GM19043 (cell line): Measurements from ENCODE around the gene ARID3A.

ENCODE experiments used
- ATAC-seq: cut with Tn5 transposase; IDR thresholded peaks from one replicate; pipeline ENCODE4 v1.9.1; 2021; ENCODE audit warnings: low read depth; ENCODE audit not compliant: unreplicated experiment

The ARID3A gene

GRCh38 chr19:998064-998463 is 72.2 kb downstream of the ARID3A start:
- ATAC-seq: no peak

GRCh38 chr19:999379-999719 is 73.5 kb downstream of the ARID3A start:
- no peak for ATAC-seq

GRCh38 chr19:1000095-1000494 is 74.3 kb downstream of the ARID3A start, which contains the start of gene GRIN3B:
Gene GRIN3B, plus strand, starts transcription at chr19:1000419. Its CDS starts 19 bp downstream, at chr19:1000438.
- ATAC-seq: no peak

GRCh38 chr19:1000591-1001537 is 75.0 kb downstream of the ARID3A start:
- ATAC-seq: no peak

- ATAC-seq: no peak
Measured at GRCh38 chr19:1001538-1002166, 75.8 kb downstream of the ARID3A start.

- ATAC-seq: no peak
Measured at GRCh38 chr19:1002600-1002999, 76.8 kb downstream of the ARID3A start.

GRCh38 chr19:1003283-1003682 is 77.4 kb downstream of the ARID3A start:
- ATAC-seq: no peak

- ATAC-seq: no peak
Measured at GRCh38 chr19:1004204-1004802, 78.5 kb downstream of the ARID3A start.

- ATAC-seq: no peak
Measured at GRCh38 chr19:1004803-1005664, 79.2 kb downstream of the ARID3A start.

- ATAC-seq: no peak
Measured at GRCh38 chr19:1006711-1007398, 81.0 kb downstream of the ARID3A start.

GRCh38 chr19:1007399-1008251 is 81.8 kb downstream of the ARID3A start:
- ATAC-seq: no peak

- no peak for ATAC-seq
Measured at GRCh38 chr19:1008268-1009040, 82.6 kb downstream of the ARID3A start.

GRCh38 chr19:1009041-1009980 is 83.5 kb downstream of the ARID3A start:
- no peak for ATAC-seq

- ATAC-seq: no peak
Measured at GRCh38 chr19:1009981-1010538, 84.2 kb downstream of the ARID3A start.

GRCh38 chr19:1010586-1011510 is 85.0 kb downstream of the ARID3A start:
- ATAC-seq: no peak

- ATAC-seq: no peak
Measured at GRCh38 chr19:1011831-1012333, 86.0 kb downstream of the ARID3A start.
